GM19238 (cell line): Measurements from ENCODE around the gene TBC1D2B.
A peak's percentile ranks its signal among the peaks of the same experiment; 100 is the strongest.

Experiments used
- DNase-seq: peaks from one replicate; pipeline ENCODE4 v3.0.0; 2011; ENCODE audit warnings: low spot score; ENCODE audit not compliant: insufficient read length

Gene TBC1D2B

DNA sequence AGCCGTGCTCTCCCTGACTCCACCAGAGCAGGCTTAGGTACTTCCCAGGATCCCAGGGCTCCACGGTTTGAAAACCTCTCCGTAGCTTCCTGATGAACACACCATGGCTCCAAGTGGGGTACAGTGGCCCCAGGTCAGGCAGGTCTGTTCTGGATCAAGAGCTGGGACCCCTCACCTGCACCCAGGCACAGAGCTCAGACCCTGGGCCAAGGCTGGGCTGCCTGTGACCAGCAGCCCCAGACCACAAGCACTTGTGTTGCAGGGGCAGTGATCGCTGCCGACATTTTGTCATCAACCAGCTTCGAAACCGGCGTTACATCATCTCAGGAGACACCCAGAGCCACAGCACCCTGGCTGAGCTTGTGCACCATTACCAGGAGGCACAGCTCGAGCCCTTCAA is 20.2 kb upstream of the TBC1D2B start:
- DNase-seq = no peak

DNA sequence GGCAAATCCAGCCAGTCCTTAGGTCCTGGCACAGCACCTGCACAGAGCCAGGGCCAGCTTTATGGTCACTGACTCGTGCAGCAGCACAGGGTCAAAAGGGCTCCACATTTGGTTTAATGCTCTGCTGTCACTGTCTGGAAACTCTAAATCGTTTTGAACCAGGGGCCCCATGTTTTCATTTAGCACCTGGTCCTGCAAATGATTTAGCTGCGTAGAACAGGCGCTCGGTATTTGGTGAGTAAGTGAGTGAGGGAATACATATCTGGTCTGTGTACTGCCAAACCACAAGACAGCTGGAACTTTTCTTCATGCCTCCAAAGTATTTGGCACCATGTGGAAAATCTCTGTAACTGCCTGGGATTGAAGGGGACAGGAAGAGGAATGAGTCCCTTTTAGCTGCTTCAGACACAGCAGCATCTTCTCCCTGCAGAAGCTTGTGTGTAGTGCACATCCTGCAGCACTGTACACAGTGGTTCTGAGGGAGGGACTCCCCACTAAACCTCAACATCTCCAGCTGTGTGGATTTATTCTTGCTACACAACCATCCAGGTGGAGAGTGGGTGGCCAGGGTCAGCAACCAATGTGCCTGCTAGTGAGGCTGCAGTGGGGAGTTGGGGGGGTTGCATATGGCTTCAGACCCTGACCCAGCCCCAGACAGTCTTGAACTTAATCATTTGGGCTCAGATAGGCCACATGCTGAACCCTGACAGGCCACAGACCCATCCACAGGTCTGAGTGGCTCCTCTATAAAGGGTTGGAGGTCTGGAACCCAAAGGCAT is 15.9 kb upstream of the TBC1D2B start:
- no peak for DNase-seq

DNA sequence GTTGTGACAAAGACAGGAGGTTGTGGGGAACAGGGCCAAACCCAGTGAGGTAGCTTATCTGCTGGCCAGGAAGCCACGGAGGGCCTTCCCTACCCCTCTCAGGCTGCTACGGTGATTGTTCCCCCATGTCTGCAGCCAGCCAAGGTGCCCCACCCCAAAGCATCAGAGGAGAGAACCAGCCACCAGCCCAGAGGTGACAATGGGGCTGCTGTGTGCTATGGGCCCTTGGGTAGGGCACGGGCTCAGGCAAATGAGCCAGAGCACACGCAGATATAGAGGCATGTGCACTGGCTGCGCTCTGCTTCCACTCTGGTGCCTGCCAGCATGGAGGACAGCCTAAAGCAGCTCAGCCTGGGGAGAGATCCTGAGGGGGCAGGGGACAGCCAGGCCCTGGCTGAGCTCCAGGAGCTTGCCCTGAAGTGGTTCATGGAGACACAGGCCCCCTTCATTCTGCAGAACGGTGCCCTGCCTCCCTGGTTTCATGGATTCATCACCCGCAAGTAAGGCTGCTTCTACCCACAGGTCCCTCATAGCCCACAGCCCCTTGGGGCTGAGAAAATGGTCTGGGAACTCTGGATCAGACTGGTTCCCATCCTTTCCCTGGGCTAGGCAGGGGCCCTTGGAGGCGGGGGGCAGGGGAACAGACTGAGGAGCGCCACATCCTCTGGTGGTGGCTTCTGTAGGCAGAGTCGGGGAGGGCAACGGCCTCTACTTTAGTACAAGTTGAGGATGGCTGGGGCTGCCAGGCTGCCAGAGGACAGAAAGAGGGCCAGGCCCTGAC is 14.9 kb upstream of the TBC1D2B start, which contains the start of gene SH2D7:
Gene SH2D7 (plus strand): TSS at position 301 of the 781 bp plus-strand sequence. CDS start 24 bp downstream, at position 325.
- no peak for DNase-seq

DNA sequence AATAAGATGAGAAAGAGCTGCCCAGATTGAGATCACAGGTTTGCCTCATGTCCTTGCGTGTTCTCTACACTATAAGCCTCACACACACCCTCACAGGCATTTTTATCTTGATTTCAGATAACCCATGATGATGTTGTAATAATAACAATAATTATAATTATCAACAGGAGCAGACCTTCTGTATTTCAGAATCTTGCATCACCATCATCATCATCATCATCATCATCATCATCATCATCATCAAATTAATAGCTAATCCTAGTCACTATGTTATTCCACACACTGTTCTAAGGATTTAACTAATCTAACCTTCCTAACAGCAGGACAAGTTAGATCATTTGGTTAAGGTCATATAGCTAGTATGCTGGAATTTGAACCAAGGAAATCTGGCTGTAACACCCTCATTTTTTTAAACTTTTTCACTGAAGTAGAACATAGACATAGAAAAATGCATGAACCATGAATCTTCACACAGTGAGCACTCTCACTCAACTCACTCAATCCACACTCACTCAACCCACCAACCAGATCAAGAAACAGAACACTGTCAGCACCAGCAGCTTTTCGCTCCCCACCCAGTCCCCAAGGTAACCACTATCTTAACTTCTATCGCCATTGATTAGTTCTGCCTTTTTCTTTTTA is 13.0 kb upstream of the TBC1D2B start:
- DNase-seq = no peak

DNA sequence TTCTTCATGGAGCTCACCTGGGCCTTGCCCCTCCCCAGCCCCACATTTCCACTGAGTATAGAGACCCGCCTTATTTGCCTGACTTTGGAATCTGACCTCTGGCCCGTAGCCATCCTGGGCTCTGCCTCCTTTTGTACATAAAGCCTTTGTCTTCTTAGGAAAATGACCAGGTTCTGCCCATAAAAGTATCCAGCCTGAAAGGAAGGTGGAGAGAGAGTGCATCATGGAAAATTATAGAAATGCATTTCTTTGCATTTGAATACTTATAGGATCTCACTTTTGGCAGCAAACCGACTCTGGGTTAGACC is 11.2 kb upstream of the TBC1D2B start:
- no peak for DNase-seq

DNA sequence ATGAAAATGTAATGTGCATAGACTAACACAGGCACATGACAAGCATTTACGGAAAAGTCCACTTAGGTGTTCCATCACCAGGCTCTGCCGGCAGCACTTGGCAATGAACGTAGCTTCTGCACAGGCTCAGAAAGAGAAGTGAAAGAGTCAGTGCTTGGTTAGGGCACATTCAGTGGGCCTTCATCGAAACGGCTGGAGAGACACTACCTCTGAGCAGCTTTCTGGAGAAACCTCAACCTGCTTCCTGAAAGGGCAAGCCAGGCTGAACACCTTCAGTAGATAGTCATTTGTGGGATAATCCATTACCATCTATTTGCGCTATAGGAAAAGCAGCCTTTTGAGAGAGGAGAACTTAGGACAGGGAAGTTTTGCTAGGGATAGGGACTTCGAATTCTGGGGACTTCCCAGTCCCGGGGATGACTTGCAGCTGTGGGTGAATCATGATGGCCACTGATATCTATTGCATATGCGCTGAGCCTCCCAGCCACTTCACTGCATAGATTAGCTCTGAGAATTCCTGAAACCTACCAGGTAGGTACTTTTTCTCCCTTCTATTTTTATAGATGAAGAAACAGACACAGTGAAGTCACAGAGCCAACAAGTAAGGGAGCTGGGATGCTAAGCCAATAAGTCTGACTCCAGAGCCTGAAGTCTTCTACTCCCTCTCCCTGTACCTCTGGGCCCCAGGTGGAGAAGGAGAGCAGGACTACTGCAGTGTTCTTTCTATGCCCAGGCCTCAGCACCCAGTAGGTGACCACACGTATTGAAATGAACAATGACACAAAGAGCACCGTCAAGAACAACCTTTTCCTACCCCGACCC is 10.7 kb upstream of the TBC1D2B start:
- peak; percentile 40 for DNase-seq

DNA sequence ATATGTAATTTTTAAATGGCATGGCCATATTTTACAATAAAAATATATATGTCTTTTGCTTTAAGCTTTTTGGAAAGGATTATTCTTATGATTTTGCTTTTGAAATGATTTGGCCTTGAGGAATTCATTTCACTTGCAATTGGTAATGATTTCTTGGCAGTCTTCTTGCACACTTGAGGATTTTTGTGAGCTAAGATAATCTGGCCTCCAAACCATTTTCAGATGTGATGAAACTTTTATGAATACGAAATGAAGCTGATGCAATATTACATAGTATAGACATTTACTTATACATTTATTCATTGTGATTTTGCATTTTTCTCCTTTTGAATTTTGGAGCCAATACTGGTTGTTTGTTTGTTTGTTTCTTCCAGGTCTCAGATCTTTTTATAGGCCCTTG is 8.4 kb upstream of the TBC1D2B start:
- DNase-seq = no peak

DNA sequence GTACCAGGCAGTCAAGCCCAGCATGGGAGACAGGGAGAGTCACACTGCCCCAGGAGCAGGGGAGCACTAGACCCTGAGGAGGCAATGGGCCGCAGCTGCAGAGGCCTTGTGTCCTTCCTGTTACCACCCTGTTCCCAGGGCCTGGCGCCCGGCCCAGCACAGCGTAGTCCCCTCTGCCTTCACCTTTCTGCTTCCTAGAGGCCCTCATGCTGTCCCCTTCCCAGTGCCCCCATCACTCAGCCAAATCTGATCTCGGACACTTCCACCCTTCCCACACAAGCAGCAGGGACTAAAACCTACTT is 6.9 kb upstream of the TBC1D2B start:
- DNase-seq = no peak

DNA sequence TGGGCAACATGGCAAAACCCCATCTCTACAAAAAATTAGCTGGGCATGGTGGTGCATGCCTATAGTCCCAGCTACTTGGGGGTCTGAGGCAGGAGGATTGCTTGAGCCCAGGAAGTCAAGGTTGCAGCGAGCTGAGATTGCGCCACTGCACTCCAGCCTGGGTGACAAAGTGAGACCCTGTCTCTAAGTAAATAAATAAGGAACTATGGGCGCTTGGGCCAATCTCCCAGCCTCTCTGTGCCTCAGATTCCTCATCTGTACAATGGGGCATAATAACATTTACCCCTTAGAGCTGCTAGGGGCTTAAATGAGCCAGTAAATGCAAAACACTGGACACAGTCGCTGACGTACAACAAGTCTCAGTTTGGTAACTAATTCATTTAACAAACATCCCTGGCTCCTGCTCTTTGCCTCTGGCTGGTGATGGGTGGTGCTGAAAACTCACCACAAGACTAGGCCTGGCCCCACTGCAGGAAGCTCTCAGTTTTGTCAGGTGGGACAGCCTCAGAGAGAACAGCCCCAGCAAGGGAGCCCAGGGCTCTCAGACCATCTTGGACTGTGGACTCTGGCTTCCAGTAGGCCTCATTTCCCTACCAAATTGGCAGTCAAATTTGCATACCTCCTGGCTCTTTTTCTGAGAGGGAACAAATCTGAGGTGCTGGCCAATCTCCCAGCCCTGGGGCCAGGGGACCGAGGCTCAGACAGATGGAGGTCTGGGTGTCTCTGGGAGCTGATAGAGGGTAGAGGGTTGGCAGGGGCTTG is 6.4 kb upstream of the TBC1D2B start:
- DNase-seq = peak; percentile 56

DNA sequence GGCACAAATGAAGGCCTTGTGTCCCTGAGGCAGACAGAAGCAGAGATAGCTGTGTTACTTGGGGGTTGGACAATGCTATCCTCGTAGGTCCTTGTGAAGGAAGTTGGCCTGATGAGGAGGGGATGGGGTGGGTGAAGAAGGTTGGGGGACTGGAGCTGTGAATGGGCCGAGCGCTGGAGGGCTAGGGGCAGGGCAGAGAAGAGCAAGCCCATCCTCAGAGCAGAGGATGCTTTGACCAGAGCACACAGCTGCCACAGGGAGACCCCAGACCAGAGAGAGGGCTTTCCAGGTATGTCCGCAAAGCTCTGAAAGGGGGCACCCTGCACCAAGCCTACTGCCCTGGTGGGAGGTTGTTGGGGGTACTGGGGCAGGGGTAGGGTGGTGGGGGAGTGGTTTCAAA is 5.7 kb upstream of the TBC1D2B start:
- DNase-seq = no peak

DNA sequence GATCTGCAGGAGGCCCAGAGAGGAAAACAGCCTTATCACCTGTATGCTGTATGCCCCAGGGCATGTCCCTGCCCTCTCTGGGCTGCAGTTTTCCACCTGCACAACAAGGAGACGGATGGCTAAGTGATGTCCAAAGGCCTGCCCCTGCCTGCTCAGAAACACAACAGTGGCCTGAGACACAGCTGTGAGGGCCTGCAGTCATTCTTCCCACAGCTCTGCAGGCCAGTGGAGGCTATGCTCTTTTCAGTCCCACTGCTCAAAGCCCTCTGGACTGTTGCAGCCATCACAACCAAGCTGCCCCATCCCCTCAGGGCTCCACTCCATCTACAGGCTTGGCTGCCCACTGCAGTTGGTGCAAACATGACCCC is 5.2 kb upstream of the TBC1D2B start:
- DNase-seq = no peak

DNA sequence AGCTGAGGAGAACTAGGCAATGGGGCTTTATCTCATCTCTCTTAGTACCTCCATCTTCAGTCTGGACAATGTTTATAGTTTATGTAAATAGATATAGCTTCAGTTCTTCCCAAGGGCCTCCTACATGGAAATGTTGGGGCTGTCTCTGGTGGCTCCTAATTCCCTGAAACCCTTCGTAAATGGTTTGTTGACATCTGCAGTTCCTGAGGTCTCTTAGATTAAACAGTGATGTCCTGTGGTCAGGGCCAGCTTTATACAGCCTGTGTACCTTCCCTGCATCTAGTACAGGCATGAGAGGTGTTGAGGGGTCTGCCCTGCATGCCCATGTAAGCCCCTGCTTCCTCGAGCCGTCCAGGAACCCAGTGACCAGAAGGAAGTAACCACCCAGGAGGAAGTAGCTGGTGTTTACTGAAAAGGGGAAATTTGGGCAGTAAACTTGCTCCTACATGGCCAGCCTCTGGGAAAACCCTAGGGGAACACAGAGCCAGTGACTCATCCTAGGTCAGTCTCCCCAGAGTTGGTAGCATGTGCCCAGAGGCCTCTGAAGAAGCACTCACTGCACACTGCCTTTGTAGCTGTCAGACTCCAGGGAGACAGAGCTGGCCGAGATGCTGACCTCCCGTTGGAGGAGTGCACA is 4.7 kb upstream of the TBC1D2B start:
- no peak for DNase-seq

DNA sequence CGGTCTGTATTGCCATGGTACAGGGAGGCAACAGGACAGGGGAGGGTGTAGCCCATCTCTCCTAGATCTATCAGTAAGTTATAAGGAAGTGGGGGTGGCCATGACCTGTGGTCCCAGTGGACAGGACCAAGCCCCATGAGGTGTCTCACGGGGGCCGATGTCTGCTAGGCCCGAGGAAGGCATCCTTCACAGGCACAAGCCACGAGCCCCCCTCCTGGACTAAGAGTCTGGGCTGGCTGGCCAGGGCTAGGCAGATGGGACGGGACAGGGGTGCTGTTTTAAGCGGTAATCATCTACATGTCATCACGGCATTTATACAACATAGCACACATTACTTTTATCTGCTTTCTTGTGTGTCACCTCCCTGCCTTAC is 2.6 kb upstream of the TBC1D2B start:
- no peak for DNase-seq

DNA sequence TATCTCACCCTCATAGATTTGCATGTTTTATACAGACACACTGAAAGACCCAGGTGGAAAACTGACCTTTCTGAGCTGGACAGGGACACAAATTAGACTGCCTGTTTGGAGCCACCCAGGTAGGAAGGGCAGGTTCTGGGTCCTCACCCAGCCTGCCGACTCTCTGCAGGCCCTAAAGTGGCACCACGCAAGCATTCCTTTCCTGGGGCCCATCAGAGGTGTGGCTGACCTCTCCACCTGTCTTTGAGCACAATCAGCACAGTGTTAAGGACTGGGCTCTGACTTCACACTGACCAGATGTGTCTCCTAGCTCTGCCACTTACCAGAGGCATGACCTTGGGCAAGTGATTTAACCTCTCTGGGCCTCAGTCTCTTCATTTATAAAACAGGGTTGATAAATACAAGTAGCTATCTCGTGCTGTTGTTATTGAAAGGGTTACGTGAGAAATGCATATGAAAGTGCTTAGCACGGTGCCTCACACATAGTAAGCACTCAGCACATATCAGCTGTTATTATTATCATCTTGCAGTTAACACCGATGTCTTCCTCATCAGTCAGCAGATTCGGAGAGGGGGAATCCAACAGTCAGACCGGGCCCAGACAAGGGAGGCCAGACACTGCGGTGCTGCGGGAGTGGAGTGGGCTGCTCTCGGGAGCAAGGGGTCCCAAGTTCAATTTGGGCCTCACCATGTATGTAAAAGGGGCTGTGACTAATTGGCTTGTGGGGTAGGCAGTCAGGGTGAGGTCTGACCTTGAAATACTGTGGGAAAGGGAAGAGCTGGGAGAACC is 2.0 kb upstream of the TBC1D2B start:
- no peak for DNase-seq

DNA sequence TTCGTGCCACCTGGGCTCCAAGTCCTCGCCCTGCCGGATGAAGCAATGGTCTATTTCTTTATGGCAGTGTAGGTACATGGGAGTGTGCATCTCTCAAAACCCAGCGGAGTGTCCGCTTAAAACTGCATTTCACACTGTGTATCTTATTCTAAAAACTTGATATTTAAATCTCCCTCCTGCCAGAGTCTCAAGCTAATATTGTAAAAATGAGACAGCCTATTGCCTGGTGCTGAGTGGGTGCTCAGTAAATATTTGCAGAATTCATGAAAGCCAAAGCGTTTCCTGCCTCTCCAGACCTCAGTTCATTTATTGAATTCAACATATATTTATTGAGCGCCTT is 330 bp upstream of the TBC1D2B start:
- DNase-seq = no peak

DNA sequence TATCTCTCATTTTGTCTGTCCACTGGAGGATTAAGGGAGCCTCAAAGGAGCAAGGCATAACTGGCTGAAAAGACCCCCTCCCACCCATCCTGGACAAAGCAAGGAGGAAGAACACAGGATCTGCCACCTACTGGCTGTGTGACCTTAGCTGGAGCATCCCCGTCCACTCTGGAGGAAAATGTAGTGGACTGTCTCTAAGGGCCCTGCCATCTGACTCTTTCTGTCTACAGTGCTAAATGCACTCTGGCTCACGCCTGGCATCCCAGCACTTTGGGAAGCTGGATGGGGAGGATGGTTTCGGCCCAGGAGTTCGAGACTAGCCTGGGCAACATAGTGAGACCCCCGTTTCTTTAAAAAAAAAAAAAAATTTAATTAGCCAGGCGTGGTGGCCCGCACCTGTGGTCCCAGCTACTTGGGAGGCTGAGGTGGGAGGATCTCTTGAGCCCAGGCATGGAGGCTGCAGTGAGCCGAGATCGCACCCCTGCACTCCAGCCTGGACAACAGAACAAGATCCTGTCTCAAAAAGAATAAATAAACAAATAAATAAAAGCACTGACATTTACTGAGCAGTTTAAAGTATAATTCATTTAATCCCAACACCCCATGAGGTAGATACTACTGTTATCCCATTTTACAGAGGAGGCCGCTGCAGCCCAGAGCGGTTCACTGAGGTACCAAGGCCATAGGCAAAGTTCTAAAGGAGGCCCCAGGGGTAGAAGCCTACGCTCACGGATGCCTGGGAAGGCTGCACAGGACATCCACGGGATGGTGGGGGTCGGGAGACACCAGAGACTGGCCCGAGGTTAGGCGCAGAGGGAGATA is 1.1 kb downstream of the TBC1D2B start:
- DNase-seq = no peak

DNA sequence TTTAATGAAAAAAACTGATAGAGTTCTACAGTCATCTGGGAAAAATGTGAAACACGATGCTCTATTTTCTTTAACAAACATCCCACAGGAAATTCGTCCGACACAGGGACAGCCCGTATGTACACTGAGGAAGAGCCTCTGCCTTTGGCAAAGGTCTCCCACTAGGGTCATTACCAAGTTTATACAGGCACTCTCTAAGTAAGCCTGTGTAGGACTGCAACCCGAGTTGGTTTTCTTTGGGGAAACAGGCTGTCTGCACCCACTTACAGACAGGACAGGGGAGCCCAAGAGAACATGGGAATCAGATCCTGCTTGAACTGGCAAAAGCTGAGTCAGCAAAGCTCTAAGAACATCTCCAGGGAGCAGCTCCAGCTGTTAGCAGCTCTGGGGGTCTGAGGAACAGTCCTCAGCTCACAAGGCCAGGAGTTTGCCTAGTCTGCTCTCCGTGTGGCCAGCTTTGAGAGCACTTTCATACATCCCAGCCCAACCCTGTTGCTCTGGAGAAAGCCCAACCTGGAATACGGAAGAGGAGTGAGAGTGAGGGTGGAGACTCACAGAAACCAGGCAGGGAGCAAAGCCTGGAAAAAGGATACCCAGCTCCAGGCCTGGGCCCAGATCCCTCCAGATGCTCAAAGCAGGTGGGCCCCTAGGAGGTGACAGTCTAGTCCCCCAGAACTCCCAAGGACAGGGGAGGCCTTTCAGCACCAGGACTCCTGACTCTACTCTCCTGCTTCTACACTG is 1.9 kb downstream of the TBC1D2B start:
- no peak for DNase-seq

DNA sequence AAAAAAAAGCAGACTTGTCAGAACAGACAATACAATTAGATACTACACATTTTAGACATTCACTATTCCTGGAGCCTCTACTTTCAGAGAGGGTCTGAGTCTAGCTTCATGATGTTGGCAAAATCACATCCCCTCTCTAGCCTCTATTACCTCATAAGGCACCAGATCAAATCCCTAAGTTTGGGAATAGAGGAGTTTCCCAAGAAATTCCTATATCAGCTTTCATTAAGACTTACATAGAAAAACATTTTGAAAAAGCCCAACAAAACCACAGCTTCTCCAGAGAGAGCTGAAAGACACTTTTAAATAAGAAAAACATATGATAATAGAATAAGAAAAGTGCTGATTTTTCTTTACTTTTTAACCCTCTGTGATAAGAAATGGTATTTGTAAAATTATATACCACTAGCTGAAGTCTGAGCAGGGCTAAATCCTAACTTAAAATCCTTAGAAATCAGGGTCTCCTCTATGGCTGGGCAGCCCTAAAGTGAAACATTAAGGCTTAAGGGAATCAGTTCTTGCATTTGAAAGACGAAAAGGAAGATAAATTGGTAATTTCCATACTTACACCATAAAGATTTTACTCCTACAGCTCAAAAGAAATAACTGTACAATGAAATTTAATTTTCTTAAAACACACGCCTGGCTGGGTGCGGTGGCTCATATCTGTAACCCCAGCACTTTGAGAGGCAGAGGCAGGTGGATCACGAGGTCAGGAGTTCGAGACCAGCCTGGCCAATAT is 4.3 kb downstream of the TBC1D2B start:
- no peak for DNase-seq
